LoVo (cell line): ENCODE data around the gene PTTG1IP.

ENCODE experiments used
- DNase-seq: peaks from one replicate; pipeline ENCODE4 v3.0.0-alpha.2; 2016; ENCODE audit warnings: low spot score

PTTG1IP gene

DNA sequence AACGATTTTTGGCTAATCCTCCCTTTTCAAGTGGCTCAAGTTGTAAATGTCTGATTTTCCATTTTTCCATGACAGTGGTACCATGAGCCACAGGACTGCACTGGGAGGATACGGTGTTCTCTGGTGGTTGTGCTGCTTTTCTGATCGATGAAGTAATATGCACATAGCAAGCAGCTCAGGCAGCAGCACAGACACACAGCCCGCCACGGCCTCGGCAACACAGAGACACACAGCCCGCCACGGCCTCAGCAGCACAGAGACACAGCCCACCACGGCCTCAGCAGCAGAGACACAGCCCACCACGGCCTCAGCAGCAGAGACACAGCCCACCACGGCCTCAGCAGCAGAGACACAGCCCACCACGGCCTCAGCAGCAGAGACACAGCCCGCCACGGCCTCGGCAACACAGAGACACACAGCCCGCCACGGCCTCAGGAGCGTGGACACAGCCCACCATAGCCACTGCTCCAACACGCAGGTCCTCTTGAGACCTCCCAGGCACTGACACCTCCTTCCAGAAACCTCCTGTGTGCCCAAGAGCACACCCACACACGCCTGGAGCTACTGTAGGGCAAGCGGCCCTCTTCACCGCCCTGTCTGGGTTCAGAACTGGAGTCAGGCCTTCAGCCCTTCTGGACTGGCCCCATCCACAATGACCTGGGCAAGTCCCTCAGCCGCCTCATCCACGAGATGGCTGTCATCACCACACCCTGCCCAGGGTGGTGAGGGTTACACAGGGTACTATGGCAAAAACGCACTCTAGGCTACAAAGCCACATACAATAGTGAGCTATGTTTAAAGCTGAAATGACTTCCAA, 10.4 kb downstream of the PTTG1IP start:
- DNase-seq = no peak

DNA sequence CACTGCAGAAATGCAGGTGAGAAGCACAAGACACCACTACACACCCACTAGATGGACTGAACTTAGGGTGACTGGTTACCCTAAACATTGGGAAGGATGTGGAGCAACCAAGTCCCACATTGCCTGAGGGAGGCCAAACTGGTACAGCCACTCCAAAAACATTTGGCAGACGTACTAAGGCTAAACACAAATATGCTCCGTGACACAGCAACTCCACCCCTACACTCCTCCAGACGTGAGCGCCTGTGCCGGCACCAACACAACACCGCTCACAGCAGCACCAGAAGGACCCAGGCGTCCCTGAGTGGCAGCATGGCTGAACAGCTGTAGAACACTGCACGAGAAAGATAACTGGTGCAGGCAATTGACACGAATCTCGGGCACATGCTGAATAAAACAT, 14.7 kb downstream of the PTTG1IP start:
- no peak for DNase-seq

DNA sequence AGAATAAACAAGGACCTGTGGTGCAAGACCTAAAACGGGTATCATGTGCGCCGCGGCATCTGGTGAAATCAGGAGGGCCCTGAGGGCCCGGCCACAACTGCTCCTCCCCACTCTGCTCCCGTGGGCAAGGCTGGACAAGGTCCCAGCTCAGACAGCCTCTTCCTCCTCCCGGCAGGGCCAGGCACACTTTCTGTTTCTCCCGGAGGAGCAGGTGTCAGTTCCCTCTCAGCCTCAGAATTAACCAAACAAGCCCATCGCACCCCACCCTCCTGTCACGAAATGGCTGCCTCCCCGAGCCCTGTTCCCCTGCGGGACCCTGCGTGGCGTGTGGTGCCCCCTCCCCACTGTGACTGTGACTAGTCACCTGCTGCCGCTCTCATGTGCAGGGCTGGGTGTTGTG, 15.2 kb downstream of the PTTG1IP start:
- DNase-seq = no peak

DNA sequence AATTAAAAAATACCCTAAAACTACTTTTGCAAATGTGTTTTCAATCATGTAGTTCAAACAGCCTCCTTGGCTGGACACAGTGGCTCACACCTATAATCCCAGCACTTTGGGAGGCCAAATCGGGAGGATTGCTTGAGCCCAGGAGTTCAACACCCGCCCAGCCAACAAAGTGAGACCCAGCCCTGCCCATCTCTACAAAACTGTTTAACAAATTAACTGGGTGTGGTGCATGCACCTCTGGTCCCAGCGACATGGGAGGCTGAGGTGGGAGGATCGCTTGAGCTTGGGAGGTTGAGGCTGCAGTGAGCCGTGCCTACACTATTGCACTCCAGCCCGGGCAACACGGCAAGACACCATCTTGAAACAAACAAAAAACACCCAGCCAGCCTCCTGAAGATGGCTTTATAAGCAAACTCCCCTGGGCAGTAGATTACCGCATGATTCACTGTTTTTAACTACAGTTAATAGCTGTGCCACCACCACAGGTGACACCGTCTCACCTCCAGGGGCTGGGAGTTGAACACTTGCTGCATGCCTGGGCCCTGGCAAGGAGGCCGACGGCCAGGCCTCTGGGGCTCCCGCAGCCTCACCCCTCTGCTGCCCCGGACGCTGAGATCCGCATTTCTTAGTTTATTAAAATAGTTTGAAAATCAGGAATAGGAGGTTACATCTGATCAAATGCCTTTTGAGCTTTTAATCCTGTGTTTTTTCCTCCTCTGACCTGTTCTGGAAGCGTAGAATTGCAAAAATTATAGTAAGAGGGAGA, 16.2 kb downstream of the PTTG1IP start:
- no peak for DNase-seq

DNA sequence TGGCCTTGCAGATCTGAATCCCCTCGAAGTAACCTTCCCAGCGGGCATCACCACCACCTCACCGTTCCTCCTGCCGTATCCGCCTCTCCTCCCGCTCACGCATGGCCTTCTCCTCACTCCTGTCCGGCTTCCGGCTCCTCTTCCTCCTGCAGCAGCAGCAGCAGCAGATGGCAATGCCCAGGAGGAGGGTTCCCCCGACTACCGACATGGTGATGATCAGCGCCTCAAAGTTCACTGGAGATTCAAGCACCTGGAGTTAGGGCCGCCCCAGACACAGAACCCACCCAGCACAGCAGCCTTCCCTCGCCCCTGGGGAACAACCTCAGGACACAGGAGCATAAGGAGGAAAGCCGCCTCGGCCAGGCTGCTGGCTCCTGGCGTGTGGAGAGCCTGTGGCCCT, 17.4 kb downstream of the PTTG1IP start:
- no peak for DNase-seq

DNA sequence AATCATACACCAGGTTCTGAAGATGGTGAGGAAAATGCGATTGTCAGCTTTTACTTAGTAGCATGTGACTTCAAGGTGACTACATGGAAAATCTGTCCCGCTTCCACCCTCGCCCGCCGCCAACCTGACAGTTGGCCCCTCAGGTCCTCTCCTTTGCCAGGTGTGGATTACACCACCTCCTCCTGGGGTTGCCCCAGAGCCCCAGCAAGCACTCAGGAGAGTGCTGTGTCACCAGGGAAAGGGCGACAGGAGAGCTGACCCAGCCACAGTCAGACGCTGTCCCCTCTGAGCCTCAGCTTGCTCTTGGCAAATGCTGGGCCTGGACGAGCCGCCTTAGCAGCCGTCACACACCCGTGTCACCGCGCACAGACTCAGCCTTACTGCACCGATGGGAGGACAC, 17.9 kb downstream of the PTTG1IP start:
- DNase-seq = no peak

DNA sequence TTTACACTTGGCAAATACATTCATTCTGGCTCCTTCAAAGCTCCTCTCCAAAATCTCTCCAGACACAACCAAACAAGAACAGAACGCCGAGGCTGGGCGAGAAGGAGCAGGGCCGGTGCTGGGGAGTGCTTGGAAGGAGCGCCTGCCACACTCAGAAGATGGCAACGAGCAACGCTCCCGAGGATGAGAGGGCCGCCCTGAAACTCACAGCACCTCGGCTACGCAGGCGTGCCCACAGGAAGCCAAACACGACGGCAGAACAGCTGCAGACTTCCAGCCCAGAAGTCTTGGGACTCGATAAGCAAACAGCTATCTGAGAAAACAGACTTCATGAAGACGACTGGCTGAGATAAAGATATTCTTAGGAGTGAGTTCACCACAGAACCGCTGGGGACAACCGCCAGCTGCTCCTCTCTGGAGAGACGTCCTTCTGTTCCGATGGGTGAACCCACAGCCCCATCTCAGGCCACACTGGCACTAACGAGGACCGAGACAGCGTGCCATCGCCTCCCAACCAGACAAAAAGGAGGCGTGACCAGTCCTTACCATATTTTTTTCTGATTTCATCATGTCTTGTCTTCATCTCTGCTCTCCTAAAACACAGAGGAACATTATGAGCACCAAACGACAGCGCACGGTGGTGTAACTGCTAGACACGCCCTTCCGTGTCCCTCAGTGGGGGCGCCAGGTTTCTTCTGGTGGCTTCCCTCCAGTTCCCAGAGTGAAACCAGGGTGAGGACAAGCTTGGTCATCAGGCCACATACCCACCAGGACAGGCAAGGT, 18.6 kb downstream of the PTTG1IP start:
- DNase-seq = no peak

DNA sequence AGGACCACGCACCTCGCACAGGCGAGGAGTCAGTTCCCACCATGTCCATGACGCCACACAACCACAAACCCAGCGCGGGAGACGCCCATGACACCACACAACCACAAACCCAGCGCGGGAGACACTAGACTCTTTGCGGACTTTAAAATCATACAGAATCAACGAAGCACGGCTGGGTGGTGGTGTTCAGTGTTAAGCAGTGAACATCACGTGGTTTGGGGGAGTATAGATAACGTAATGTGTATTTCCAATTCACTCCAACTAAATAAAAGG, 19.2 kb downstream of the PTTG1IP start:
- DNase-seq = no peak

DNA sequence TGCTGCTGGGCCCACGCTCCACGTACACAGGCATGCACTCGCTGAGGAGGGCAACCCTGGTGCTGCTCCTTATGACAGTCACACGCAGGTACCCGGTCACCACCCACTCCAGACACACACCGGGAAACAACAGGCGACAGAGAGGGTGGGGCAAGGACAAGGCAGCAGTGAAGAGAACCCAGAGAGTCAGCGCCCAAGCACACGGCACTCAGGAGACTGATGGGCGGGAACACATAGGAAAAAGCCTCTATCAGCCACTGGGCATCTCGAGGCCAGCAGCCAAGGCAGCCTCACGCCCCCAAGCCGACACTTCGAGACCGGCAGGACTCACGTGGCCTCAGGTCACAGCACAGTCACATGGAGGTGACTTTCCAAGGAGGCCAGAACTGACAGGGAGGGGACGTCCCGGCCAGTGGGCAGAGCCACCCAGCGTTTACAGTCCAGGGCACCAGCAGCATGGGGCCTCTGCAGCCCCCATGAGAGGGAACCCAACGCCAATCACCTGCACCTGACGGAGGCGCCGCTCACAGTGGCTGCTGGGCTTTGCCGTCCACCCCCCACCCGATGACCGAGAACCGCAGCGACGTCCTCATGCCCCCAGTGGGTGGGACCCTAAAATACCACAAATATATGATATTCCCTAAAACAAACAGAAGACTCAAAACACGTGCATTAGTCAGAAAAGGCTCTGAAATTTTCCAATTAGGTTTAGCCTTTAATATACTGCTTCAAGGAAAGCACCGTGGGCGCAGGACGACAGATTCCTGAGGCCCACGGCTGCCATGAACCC, 19.7 kb downstream of the PTTG1IP start:
- DNase-seq = no peak

DNA sequence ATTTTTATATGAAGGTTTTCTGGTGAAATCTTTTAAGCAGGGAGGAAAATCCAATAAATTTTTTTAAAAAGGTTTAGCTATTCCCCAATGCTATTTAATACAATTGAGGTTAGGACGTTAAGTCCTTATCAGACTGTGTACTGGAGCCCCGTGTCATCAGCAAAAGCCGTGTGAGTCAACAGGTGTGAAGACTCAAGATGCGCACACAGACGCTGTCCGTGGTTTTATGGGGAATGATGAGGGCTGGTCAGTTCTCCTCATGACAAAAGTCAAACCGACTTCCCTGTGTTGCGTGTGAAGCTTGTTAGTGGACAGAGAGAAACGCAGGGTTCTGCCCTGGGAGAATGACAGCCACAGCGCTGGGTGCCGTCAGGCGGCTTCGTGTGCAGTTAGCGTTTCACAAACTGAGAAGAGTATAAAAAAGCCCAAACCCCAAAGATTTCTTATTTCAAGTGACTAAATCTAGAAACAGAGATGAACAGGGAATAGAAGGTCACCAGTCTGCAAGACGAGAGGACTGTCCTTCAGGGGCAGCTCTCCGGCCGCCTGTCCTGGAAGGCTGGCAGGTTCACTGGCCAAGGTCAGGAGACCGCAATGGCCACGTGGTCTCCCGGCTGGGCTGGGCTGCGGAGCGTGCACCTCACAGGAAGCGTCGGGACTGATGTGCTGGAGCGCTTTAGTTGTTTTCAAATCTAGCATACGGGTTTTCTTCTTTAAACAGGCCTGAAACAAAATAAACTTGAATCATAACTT, 22.4 kb downstream of the PTTG1IP start:
- DNase-seq = no peak

DNA sequence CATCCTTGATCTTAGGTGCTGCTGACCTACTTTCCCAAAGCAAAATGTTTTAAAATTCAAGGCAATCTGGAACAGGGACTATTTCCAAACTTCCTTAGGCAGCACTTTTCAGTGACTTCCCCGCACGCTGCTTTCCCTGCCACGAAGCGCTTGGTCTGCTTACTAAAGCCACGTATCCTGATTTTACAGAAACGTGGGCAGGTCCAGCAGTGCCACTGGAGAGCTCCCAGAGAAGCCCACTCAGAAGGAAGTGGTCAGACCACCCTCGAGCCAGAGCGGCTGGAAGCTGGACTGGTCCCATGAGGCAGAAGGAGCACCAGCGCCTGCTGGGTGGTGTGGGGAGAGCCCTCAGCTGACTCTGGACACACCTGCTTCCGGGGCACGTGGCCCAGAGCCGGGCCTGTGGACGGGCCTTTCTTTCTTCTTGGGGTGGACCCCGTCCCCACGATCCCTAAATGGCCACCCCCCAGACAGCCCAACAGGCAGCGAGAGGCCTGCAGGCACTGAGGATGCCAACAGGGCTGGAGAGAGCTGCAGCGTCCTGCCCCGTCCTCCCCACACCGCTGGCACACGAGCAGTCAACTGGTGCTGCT, 23.2 kb downstream of the PTTG1IP start:
- DNase-seq = no peak

DNA sequence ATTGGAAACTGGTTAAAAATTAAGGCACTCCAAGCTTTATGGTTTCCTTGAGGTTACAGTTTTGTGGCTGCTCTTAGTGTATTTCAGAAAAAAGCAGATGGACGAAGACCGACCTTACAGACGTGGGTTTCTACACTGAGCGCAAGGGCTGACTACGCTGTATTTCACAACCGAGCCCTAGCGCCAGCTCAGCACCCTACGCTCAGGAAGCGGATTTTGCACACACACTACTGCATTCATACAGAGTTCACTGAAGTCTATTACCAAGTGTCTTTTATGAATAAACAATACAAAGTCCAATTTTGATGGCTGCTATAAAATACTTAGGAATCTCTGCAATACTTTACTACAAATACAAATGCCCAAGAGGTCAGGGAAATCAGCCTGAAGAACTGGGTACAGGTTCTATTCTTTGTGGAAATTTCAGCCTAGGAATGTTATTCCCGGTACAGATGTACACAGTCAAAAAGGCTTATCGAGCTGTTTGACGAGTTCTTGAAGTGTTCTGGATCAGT, 23.8 kb downstream of the PTTG1IP start:
- DNase-seq = peak; percentile 29

DNA sequence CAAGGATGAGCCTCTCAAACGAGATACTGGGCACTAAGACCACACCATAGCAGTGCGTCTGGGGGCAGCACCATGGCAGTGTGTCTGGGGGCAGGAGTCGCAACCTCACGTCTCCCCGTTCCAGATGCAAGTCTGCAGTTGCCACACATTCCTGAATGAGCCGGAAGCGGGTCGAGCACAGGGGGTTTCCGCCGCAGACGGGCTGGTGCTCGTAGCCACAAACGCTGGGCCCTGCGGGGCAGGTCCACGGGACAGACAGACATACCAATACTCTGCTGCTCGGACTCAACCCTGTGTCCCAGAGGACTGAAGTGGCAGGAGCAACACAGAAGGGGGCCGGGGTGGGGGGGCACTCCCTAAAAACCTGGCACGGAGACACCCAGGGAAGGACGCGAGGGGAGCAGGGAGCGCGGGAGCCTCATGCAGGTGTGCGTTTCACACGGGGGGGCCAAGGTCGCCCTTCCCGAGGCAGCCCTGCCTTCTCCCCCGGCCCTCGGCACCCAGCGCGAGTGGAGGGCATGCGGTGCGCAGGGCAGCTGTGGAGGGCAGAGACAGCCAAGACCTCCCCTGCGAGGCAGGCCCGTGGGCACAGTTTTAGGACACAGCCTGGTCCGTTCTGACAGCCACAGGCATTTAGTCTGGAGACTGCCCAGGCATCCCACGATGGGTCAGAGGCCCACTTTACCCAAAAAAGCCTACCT, 24.5 kb downstream of the PTTG1IP start:
- no peak for DNase-seq

DNA sequence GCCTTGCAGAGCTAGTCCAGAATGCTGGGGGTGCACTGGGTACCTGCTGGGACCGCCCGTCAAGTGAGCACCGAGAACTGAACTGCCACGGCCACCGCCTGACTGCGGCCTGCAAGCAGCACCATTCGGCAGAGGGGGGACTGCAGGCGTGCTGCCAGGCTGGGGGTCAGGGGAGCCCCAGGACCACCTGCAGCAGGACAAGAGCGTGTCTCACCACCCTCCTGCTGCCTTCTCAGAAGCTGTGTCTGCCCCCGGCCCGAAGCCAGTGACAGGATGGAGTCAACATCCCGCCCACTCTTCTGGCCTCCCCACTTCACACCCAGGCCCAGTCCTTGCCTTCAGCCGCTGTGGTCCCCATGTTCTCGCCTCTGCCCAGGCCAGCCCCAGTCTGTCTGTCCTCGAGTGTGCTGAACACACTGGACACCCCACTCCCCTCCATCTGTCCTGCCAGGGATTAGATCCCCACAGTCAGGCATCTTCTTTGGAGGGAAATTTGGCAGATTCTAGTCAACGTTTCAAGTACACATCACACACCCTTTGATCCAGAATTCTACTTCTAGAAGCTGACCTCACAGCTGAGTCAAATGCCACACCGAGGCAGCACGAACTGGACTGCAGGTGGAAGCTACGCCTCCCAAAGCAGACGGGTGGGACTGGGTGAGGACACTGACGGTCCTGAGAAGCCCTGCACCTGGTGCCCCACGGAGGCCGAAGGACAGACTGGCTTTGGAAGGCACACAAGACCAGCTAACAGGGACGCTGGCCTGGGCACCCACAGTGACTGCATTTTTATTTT, 26.0 kb downstream of the PTTG1IP start:
- no peak for DNase-seq

DNA sequence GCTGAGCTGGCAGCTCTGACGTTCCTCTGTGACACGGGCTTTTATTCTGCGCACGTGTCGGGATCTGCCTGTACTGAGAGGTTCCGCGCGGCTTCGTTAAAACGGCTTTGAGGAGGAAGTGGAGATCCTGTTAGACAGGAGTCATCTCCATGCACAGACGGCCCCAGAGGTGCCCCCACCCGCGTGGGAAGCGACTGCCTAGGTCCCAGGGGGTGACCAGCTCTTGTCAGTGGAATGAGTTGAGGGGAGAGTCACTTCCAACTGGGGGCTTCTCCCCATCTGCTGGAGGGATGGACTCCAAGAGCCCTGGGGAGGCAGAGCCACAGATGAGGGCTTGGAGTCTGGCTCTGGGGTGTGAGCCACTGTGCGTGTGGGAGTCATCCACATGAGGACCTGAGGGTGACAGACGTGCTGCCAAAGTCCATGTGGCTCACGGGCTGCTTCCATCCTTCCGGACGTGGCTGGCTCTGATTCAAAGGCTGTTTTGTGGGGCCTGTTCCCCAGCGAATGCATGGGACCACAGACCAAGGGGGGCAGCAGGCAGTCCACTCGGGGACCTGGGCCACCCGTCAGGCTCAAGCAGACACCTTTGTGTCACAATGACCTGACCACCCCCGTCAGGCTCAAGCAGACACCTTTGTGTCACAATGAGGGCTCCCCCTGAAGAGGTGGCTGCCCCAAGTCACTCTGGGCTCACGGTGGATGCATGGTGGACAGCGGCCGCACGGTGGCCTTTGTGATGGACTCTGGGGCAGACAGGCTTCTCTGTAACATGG, 26.8 kb downstream of the PTTG1IP start:
- DNase-seq = no peak

DNA sequence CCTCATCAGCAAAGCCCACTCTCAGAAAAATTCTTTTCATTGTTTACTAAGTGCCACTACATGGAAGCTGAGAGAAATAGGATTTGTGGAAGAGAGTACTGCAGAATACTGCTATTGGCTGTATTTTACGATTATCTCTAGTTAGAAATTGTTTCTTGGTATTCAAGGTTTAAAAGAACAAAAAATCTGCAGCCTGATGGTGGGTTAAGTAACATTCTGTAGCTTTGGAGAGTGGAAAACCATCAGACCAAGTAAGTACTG, 27.3 kb downstream of the PTTG1IP start:
- no peak for DNase-seq

DNA sequence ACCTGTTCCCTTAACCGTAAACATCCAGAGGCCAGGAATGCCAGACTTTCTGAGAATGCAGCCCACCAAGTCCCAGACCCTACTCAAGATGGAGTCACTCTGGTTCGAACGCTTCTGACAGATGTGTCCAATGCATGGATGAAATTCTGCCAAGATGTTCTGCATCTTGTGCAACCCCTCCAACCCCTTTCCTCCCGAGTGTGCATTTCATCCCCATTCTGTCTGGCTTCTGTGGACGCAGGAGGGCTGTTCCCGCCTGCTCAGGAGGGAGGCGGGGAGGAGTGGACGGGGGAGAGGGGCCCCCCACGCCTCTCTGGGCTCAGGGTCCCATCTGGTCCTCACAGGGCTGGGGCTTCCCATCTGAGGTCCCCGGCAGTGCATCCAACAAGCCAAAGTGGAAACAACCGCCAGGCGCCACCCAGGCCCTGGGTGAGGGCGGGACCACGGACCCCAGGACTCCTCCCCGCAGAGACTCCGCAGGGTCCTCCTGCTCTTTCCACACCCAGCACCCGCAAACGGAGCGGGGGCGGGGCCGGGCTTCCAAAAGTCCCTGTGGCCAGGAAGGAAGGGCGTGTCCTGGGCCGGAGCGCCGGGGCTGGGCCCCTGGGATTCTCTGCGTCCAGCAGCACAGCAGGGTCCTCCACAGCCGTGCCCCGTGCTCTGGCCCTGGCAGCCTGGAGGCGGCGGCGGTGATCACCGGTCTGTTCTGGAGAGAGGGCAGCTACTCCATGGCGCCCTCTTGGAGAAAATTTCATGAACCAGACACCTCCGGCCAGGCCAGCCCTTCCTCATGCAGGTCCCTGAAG, 27.9 kb downstream of the PTTG1IP start:
- DNase-seq = peak; percentile 52

DNA sequence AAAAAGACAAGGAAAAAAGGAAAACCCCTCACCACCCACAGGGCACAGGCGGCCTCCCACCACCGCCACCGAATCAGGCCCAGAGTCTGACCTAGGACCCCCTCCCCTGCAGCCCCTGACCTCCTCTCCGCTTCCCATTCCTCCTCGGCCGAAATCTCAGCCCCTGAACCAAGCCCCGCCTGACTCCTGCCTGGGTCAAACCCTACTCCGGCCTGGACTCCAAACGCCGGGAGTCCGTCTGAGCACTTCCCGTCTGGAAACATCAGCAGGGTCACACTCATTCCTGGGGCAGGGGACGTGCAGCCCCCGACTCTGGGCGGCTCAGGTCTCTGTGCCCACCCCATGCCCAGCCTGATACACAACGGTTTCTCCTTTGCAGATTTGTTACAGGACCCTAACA, 29.2 kb downstream of the PTTG1IP start:
- DNase-seq = no peak
